SH-SY5Y (cell line): ENCODE results near the gene ZER1.

Experiments
- GATA2 ChIP-seq: IDR thresholded peaks from 2 replicates; pipeline ENCODE4 v1.6.1; 2011; ENCODE audit warnings: mild to moderate bottlenecking, low read depth, low read length
- GATA3 ChIP-seq: IDR thresholded peaks from 2 replicates; pipeline ENCODE4 v1.6.1; 2011; ENCODE audit warnings: low read depth, mild to moderate bottlenecking, low read length, moderate library complexity

DNA sequence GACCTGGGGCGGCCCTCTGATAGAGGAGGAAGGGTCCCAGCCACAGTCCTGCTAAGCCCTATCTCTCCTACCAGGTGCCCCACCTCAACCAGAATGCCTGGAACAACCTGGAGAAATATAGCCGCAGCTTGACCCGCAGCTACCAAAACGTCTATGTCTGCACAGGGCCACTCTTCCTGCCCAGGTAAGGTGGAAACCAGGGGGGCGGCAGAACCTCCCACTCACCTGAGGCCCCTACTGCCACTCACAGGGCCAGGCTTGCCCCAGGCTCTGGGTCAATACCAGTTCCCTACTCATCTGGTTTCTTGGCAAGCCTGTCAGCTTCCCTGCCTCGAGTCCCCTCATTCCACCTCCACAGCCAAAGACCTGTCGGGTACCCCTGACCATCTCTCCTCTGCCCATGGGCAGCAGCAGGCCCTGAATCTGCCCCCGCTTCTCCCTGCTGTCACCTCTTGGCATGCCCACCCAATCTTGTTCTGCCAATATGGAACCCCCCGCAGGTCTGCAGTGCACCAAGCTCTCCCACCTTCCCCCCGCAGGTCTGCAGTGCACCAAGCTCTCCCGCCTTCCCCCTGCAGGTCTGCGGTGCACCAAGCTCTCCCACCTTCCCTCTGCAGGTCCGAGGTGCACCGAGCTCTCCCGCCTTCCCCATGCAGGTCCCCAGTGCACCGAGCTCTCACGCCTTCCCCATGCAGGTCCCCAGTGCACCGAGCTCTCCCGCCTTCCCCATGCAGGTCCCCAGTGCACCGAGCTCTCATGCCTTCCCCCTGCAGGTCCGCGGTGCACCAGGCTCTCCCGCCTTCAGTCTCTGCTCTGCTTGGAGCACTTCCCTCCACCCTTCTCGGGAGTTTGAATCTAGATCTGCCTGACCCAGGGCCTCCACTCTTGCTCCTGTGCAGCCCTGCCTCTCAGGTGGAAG lies 49.2 kb upstream of the ZER1 start:
- TF ChIP-seq GATA2 (no peak), GATA3 (no peak)
